C1 segment of cervical spinal cord (tissue), 14 donors: ENCODE data around the gene TIMM9.
A peak's percentile ranks its signal among the peaks of the same experiment; 100 is the strongest.
"Not testable (repeated sequence)": the region's sequence is repeated elsewhere in the genome, so short reads cannot be mapped to it uniquely, and the experiment has no call there.

ENCODE experiments used
- DNase-seq, 14 donors: peaks; one replicate each; lab custom pipeline; 2025; lab: John Stamatoyannopoulos, UW

Gene TIMM9, protein sequence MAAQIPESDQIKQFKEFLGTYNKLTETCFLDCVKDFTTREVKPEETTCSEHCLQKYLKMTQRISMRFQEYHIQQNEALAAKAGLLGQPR

GRCh38 chr14:58427281-58428117 lies at the start of gene TIMM9, which contains the start of gene KIAA0586:
TSS of gene TIMM9 (minus strand) at chr14:58427531. CDS start at chr14:58411945, 15,586 bp downstream.
TSS of gene KIAA0586 (plus strand) at chr14:58427719. CDS start at chr14:58428265, 546 bp downstream.
- peak; percentile 41 to 93 (median 88) for DNase-seq

DNA sequence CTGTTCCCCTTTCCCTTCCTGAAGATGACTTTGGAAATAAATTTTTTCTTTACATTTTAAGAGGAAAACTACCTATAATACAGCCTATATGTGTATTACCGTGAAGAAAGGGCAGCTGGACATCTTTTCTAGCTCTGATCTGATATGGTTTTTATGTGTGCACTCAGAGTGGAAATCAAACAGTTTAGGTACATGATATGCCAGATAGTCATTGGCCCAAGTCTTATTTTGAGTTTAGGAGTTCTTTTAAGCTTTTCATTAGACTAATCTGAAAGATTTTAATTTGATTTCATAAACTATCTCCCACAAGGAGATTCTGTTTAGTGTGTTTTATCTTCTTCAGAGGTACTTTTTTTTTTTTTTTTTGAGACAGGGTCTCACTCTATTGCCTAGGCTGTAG lies 49.0 kb upstream of the TIMM9 start:
- DNase-seq, result no peak

- no peak for DNase-seq
These were observed 42.0 kb upstream of the TIMM9 start for GRCh38 chr14:58469309-58469708.

DNA sequence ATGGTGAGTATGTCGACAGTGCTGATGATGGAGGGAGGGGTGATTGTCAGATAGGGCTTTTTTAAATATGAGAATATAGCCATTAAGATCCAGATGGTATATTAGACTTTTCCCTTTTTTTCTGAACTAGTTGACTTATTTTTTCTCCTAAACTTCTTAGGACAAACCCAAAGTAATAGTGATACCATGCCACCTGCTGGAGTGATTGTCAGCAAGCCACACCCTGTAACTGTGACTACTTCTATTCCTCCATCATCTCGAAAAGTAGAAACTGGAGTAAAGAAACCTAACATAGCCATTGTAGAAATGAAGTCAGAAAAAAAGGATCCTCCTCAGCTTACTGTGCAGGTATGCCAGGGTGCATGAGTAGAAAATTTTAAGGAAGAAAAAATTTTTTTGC lies 40.2 kb upstream of the TIMM9 start:
- no peak for DNase-seq

- DNase-seq, result no peak
These were observed 39.1 kb upstream of the TIMM9 start for GRCh38 chr14:58466459-58466858.

GRCh38 chr14:58465421-58465820 lies 38.1 kb upstream of the TIMM9 start:
- no peak for DNase-seq

GRCh38 chr14:58464652-58465051 lies 37.3 kb upstream of the TIMM9 start:
- no peak for DNase-seq

GRCh38 chr14:58463147-58463546 lies 35.8 kb upstream of the TIMM9 start:
- DNase-seq, result no peak

DNA sequence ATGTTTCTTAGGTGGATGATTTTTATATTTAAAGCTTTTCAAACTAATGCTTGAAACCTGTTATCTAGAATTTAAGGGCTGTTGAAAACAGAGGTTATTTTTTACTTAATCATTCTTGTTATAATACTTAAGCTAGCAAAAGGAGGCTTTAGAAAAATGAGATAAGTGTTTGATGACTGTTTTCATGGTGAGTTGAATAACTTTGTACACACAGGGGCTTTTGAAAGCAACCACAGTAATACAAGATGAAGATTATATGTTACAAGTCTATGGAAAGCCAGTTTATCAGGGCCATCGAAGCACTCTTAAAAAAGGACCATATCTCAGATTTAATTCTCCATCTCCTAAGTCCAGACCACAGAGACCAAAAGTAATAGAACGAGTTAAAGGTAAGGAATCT lies 33.4 kb upstream of the TIMM9 start:
- DNase-seq, result no peak

- DNase-seq, result no peak
These were observed 28.4 kb upstream of the TIMM9 start for GRCh38 chr14:58455593-58456265.

GRCh38 chr14:58444627-58445026 lies 17.3 kb upstream of the TIMM9 start:
- no peak for DNase-seq

DNA sequence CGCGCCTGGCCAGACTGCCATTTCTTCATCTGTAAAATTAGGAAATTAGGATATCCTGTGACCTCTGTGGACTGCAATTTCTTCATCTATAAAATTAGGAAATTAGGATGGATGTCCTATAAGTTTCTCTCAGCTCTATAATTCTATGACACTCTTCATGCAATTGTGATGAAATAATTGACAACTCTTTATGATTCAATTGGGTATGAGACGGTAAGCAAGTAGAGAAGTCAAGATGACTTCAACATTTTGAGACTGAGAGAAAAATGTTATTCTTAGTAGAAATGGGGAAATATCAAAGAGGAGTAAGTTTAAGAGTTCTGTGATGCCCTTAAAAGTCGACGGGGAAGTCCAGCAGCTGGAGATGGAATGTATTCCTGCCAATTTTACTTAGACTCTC lies 12.1 kb upstream of the TIMM9 start:
- no peak for DNase-seq

GRCh38 chr14:58430156-58430555 lies 2.8 kb upstream of the TIMM9 start:
- DNase-seq, result no peak

GRCh38 chr14:58428118-58428683 lies 870 bp upstream of the TIMM9 start:
- peak in 2 of 14 donors; percentile 2 to 46 for DNase-seq

GRCh38 chr14:58426670-58427280 lies 556 bp downstream of the TIMM9 start:
- DNase-seq, result peak in 12 of 14 donors; percentile 31 to 80 (median 65)

GRCh38 chr14:58416934-58417333 lies 10.4 kb downstream of the TIMM9 start:
- not testable (repeated sequence) for DNase-seq

DNA sequence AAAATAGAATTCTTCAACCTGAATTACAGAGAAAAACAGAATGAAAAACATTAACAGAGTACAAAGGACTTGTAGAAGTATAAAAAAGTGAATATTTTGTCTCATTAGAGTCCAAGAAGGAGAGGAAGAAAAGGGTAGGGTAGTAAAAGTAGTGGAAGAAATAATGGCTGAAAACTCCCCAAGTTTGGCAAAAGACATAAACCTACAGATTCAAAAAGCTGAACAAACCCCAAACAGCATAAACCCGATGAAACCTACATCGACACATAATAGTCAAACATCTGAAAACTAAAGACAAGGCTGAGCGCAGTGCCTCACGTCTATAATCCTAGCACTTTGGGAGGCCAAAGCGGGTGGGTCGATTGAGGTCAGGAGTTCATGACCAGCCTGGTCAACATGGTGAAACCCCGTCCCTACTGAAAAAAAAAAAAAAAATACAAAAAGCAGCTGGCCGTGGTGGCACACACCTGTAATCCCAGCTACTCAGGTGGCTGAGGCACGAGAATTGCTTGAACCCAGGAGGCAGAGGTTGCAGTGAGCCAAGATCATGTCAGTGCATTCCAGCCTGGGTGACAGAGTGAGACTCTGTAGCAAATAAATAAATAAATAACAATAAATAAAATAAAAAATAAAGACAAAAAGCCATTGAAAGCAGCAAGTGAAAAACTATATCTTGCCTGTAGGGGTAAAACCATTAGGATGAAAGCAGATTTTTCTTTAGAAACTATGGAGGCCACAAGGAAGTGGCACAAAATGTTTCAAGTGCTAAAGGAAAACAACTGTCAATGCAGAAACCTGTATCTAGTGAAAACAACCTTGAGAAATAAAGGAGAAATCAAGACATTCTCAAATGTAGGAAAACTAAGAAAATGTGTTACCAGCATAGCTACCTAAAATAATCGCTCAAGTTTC lies 11.4 kb downstream of the TIMM9 start:
- DNase-seq, result no peak

GRCh38 chr14:58414845-58415244 lies 12.5 kb downstream of the TIMM9 start:
- no peak for DNase-seq

DNA sequence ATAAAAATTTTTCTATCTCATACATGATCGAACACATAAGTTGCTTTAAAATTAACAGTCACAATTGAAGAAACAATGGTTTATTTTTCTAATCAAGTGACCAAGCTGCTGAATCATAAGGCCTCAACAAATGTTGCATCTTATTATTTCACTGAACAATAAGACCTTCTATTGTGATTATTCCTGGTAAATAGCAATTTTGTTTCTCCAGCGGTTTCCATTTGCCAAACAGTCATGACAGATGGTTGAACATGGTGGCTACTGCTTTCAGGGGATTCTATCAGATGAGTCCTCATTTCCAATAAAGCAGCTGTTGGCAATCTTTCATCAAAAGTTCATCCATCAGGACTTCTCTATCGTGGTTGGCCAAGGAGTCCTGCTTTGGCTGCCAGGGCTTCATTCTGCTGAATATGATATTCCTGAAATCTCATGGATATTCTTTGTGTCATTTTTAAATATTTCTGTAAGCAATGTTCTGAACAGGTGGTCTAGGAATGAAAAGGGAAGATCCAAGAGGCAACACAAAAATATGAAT lies 18.6 kb downstream of the TIMM9 start:
- peak in 1 of 14 donors; percentile 11 for DNase-seq

- no peak for DNase-seq
These were observed 25.7 kb downstream of the TIMM9 start for GRCh38 chr14:58401587-58401986.
